Measurements from ENCODE around the gene FZD10. TPM values are rescaled to one million over a fixed set of nuclear protein-coding genes. Genes with fewer than 3 reads are reported as not detected.

The FZD10 gene
- total RNA-seq, 1 experiment from 2014 or later, result not detected

- no TSS peak for BruUV-seq (replicated peaks)
- Histone ChIP-seq H3K9me2 (ENCODE audit: insufficient read depth) (no peaks in the 10 kb centered on the region), H3F3A (ENCODE audit: insufficient read depth, low read depth) (no peaks in the 10 kb centered on the region), H3K4me3 (no peak overlapping the region), H3K27me3 (ENCODE audit: insufficient read depth, low read depth) (peaks cover 31% of the 10 kb centered on the region), H3K4me1 (replicated peaks; ENCODE audit: insufficient read depth) (no peaks in the 10 kb centered on the region), H3K79me2 (ENCODE audit: low read depth) (no peaks in the 10 kb centered on the region), H4K20me1 (ENCODE audit: insufficient read depth) (no peaks in the 10 kb centered on the region), H3K4me2 (no peak overlapping the region), H3K36me3 (ENCODE audit: low read depth) (no peaks in the 10 kb centered on the region), H3K27ac (no peak overlapping the region), H3K9me3 (ENCODE audit: insufficient read depth, low read depth) (no peaks in the 10 kb centered on the region), H2AFZ (no peak overlapping the region)
- POLR2A ChIA-PET (ENCODE audit: unreplicated experiment), result no interaction called here
- no peak for DNase-seq
- CTCF ChIA-PET, result no interaction called here
- intact Hi-C loops (cut with micrococcal nuclease; ENCODE audit: unreplicated experiment), result no loop called here
- TF ChIP-seq EZH2 (IDR thresholded peaks at IDR 0.05; ENCODE audit: low read depth) (no peak), CTCF (conservative IDR thresholded peaks at IDR 0.05) (no peak)
Observed at GRCh38 chr12:130161261-130162243, 712 bp upstream of the FZD10 start.

- no peaks in the 10 kb centered on the region for H3K4me1 ChIP-seq (replicated peaks; ENCODE audit: insufficient read depth)
- no peaks in the 10 kb centered on the region for H3K9me2 ChIP-seq (ENCODE audit: insufficient read depth)
- POLR2A ChIA-PET (ENCODE audit: unreplicated experiment), result no interaction called here
- no peak overlapping the region for H2AFZ ChIP-seq
- CTCF ChIA-PET, result no interaction called here
- no peak overlapping the region for H3K27ac ChIP-seq
- H3K9me3 ChIP-seq (ENCODE audit: insufficient read depth, low read depth), result no peaks in the 10 kb centered on the region
- no peak for DNase-seq
- no peak overlapping the region for H3K4me2 ChIP-seq
- no peaks in the 10 kb centered on the region for H3K36me3 ChIP-seq (ENCODE audit: low read depth)
- no peaks in the 10 kb centered on the region for H4K20me1 ChIP-seq (ENCODE audit: insufficient read depth)
- TF ChIP-seq CTCF (conservative IDR thresholded peaks at IDR 0.05), result no peak
- no peak for TF ChIP-seq EZH2 (IDR thresholded peaks at IDR 0.05; ENCODE audit: low read depth)
- intact Hi-C loops (cut with micrococcal nuclease; ENCODE audit: unreplicated experiment), result no loop called here
- H3F3A ChIP-seq (ENCODE audit: insufficient read depth, low read depth), result no peaks in the 10 kb centered on the region
- BruUV-seq (replicated peaks), result no TSS peak
- peaks cover 22% of the 10 kb centered on the region for H3K27me3 ChIP-seq (ENCODE audit: insufficient read depth, low read depth)
- no peaks in the 10 kb centered on the region for H3K79me2 ChIP-seq (ENCODE audit: low read depth)
- no peak overlapping the region for H3K4me3 ChIP-seq
Observed at GRCh38 chr12:130162745-130163460, 639 bp downstream of the FZD10 start.

GRCh38 chr12:130163461-130164215 is 1.4 kb downstream of the FZD10 start:
- Histone ChIP-seq H3K4me1 (replicated peaks; ENCODE audit: insufficient read depth) (no peaks in the 10 kb centered on the region), H3K36me3 (ENCODE audit: low read depth) (no peaks in the 10 kb centered on the region), H3K27ac (no peak overlapping the region), H3K4me2 (no peak overlapping the region), H3K79me2 (ENCODE audit: low read depth) (no peaks in the 10 kb centered on the region), H4K20me1 (ENCODE audit: insufficient read depth) (no peaks in the 10 kb centered on the region), H3K9me2 (ENCODE audit: insufficient read depth) (no peaks in the 10 kb centered on the region), H3K9me3 (ENCODE audit: insufficient read depth, low read depth) (no peaks in the 10 kb centered on the region), H3K27me3 (ENCODE audit: insufficient read depth, low read depth) (peaks cover 14% of the 10 kb centered on the region), H2AFZ (no peak overlapping the region), H3F3A (ENCODE audit: insufficient read depth, low read depth) (no peaks in the 10 kb centered on the region), H3K4me3 (no peak overlapping the region)
- POLR2A ChIA-PET (ENCODE audit: unreplicated experiment), result no interaction called here
- no TSS peak for BruUV-seq (replicated peaks)
- no peak for DNase-seq
- TF ChIP-seq CTCF (conservative IDR thresholded peaks at IDR 0.05), result no peak
- TF ChIP-seq EZH2 (IDR thresholded peaks at IDR 0.05; ENCODE audit: low read depth), result no peak
- CTCF ChIA-PET, result no interaction called here
- intact Hi-C loops (cut with micrococcal nuclease; ENCODE audit: unreplicated experiment), result no loop called here
